Neural progenitor cell (in vitro differentiated cells): ENCODE measurements around the gene TRAF3. TPM values are rescaled to one million over a fixed set of nuclear protein-coding genes. Genes with fewer than 3 reads are reported as not detected.

Experiments used
- DNase-seq: peaks from one replicate; pipeline ENCODE4 v3.0.0-alpha.2; 2016; ENCODE audit warnings: low spot score
- H2AFZ ChIP-seq: fragments of 200-600 bp; sonication (generic); replicated peaks from 2 replicates; pipeline ENCODE4 v1.6.1; 2016; ENCODE audit warnings: antibody characterized with exemption
- H3F3A ChIP-seq: fragments of 200-600 bp; sonication (generic); 2 replicates; pipeline ENCODE4 v1.6.1; 2016; ENCODE audit warnings: antibody characterized with exemption, low read depth
- H3K27ac ChIP-seq: fragments of 200-600 bp; sonication (generic); 2 replicates; pipeline ENCODE4 v1.5.1; 2016; ENCODE audit warnings: mild to moderate bottlenecking
- H3K27me3 ChIP-seq: fragments of 200-600 bp; sonication (generic); 2 replicates; pipeline ENCODE4 v1.6.1; 2016; ENCODE audit warnings: mild to moderate bottlenecking, moderate library complexity
- H3K36me3 ChIP-seq: fragments of 200-600 bp; sonication (generic); 2 replicates; pipeline ENCODE4 v1.5.1; 2016
- H3K4me1 ChIP-seq: fragments of 200-600 bp; sonication (generic); 2 replicates; pipeline ENCODE4 v1.6.1; 2016; ENCODE audit warnings: mixed run types
- H3K4me2 ChIP-seq: fragments of 200-600 bp; sonication (generic); 2 replicates; pipeline ENCODE4 v1.6.1; 2016
- H3K4me3 ChIP-seq: fragments of 200-600 bp; sonication (generic); 2 replicates; pipeline ENCODE4 v1.5.1; 2016
- H3K79me2 ChIP-seq: fragments of 200-600 bp; sonication (generic); 2 replicates; pipeline ENCODE4 v1.6.1; 2016; ENCODE audit warnings: low read depth
- H3K9ac ChIP-seq: fragments of 200-600 bp; sonication (generic); 2 replicates; pipeline ENCODE4 v1.6.1; 2016
- H3K9me3 ChIP-seq: fragments of 200-600 bp; sonication (generic); 2 replicates; pipeline ENCODE4 v1.5.1; 2016; ENCODE audit warnings: low read depth
- H4K20me1 ChIP-seq: fragments of 200-600 bp; sonication (generic); 2 replicates; pipeline ENCODE4 v1.6.1; 2016; ENCODE audit warnings: low read depth
- H3K27ac Mint-ChIP-seq: 3 replicates; pipeline ENCODE4 v1.8.0; 2021; ENCODE audit warnings: mixed read lengths
- H3K27me3 Mint-ChIP-seq: 2 replicates; pipeline ENCODE4 v1.8.0; 2022; ENCODE audit warnings: low read depth, mild to moderate bottlenecking, inconsistent platforms, moderate library complexity, mixed read lengths; ENCODE audit not compliant: insufficient read depth
- H3K36me3 Mint-ChIP-seq: 3 replicates; pipeline ENCODE4 v1.8.0; 2021; ENCODE audit warnings: mixed read lengths
- H3K4me1 Mint-ChIP-seq: 3 replicates; pipeline ENCODE4 v1.8.0; 2021; ENCODE audit warnings: mixed read lengths
- H3K4me3 Mint-ChIP-seq: 3 replicates; pipeline ENCODE4 v1.8.0; 2021; ENCODE audit warnings: mild to moderate bottlenecking, moderate library complexity, mixed read lengths
- H3K9me3 Mint-ChIP-seq: 3 replicates; pipeline ENCODE4 v1.8.0; 2020; ENCODE audit warnings: mixed read lengths
- CTCF ChIP-seq: fragments of 200-600 bp; sonication (generic); IDR thresholded peaks from 2 replicates; pipeline ENCODE4 v1.5.1; 2017; ENCODE audit warnings: antibody characterized with exemption, mild to moderate bottlenecking
- EZH2 ChIP-seq: fragments of 200-600 bp; sonication (generic); IDR thresholded peaks from 2 replicates; pipeline ENCODE4 v1.6.1; 2017; ENCODE audit warnings: antibody characterized with exemption, mild to moderate bottlenecking, moderate library complexity
- EZH2phosphoT487 ChIP-seq: fragments of 200-600 bp; sonication (generic); IDR thresholded peaks from 2 replicates; pipeline ENCODE4 v1.6.1; 2017; ENCODE audit warnings: antibody characterized with exemption
- total RNA-seq: library from RNA; depleted of rRNA; stranded (reverse); fragments of >200 nt; gene quantifications from 2 replicates; pipeline ENCODE4 v1.2.3, GENCODE V29; 2015; ENCODE audit warnings: low replicate concordance

Gene TRAF3
- total RNA-seq, 1 donor from 2014 or later = 18.1 TPM

- Histone ChIP-seq H3K79me2 (no peaks in the 10 kb centered on the region), H3K9ac (no peak overlapping the region), H4K20me1 (no peaks in the 10 kb centered on the region), H3K9me3 (no peaks in the 10 kb centered on the region), H3K4me2 (no peak overlapping the region), H3F3A (no peaks in the 10 kb centered on the region), H3K27me3 (no peaks in the 10 kb centered on the region), H2AFZ (no peak overlapping the region), H3K4me1 (no peaks in the 10 kb centered on the region), H3K36me3 (no peaks in the 10 kb centered on the region), H3K4me3 (no peak overlapping the region), H3K27ac (no peak overlapping the region)
- no peak overlapping the region for H3K4me3 Mint-ChIP-seq
- peaks cover 2% of the 10 kb centered on the region for H3K27me3 Mint-ChIP-seq
- DNase-seq = no peak
- peaks cover 12% of the 10 kb centered on the region for H3K4me1 Mint-ChIP-seq
- H3K36me3 Mint-ChIP-seq = no peaks in the 10 kb centered on the region
- no peak for TF ChIP-seq EZH2
- TF ChIP-seq CTCF = no peak
- no peak for TF ChIP-seq EZH2phosphoT487
- no peaks in the 10 kb centered on the region for H3K9me3 Mint-ChIP-seq
- H3K27ac Mint-ChIP-seq = no peak overlapping the region
Measured at GRCh38 chr14:102804858-102805257, 27.6 kb downstream of the TRAF3 start.

- Histone ChIP-seq H3F3A (no peaks in the 10 kb centered on the region), H3K79me2 (no peaks in the 10 kb centered on the region), H4K20me1 (no peaks in the 10 kb centered on the region), H3K36me3 (no peaks in the 10 kb centered on the region), H3K4me1 (no peaks in the 10 kb centered on the region), H3K4me2 (no peak overlapping the region), H2AFZ (no peak overlapping the region), H3K27me3 (no peaks in the 10 kb centered on the region), H3K9me3 (no peaks in the 10 kb centered on the region), H3K9ac (no peak overlapping the region), H3K4me3 (no peak overlapping the region), H3K27ac (no peak overlapping the region)
- H3K4me1 Mint-ChIP-seq = peaks cover 12% of the 10 kb centered on the region
- H3K36me3 Mint-ChIP-seq = no peaks in the 10 kb centered on the region
- peaks cover 2% of the 10 kb centered on the region for H3K27me3 Mint-ChIP-seq
- no peak for TF ChIP-seq EZH2
- no peak for TF ChIP-seq CTCF
- TF ChIP-seq EZH2phosphoT487 = no peak
- H3K4me3 Mint-ChIP-seq = no peak overlapping the region
- DNase-seq = no peak
- H3K27ac Mint-ChIP-seq = no peak overlapping the region
- H3K9me3 Mint-ChIP-seq = no peaks in the 10 kb centered on the region
Measured at GRCh38 chr14:102805371-102805891, 28.2 kb downstream of the TRAF3 start.

GRCh38 chr14:102805941-102806340 lies 28.7 kb downstream of the TRAF3 start:
- no peak overlapping the region for H3K27ac ChIP-seq
- H3F3A ChIP-seq = no peaks in the 10 kb centered on the region
- Mint-ChIP-seq H3K36me3 (no peaks in the 10 kb centered on the region), H3K27ac (no peak overlapping the region), H3K4me3 (no peak overlapping the region), H3K9me3 (no peaks in the 10 kb centered on the region), H3K27me3 (peaks cover 2% of the 10 kb centered on the region), H3K4me1 (peaks cover 12% of the 10 kb centered on the region)
- no peaks in the 10 kb centered on the region for H3K79me2 ChIP-seq
- no peak overlapping the region for H3K4me2 ChIP-seq
- H4K20me1 ChIP-seq = no peaks in the 10 kb centered on the region
- no peak overlapping the region for H3K4me3 ChIP-seq
- H2AFZ ChIP-seq = no peak overlapping the region
- no peaks in the 10 kb centered on the region for H3K36me3 ChIP-seq
- no peak overlapping the region for H3K9ac ChIP-seq
- TF ChIP-seq EZH2 = no peak
- TF ChIP-seq CTCF = no peak
- no peak for TF ChIP-seq EZH2phosphoT487
- H3K4me1 ChIP-seq = no peaks in the 10 kb centered on the region
- no peaks in the 10 kb centered on the region for H3K27me3 ChIP-seq
- DNase-seq = no peak
- H3K9me3 ChIP-seq = no peaks in the 10 kb centered on the region
